GM23248 (cell line): ENCODE results near the gene VASP.

Source experiments
- EZH2 ChIP-seq: fragments of 200-600 bp; sonication (generic); IDR thresholded peaks from 2 replicates; pipeline ENCODE4 v1.6.1; 2018; ENCODE audit warnings: antibody characterized with exemption, mild to moderate bottlenecking; ENCODE audit not compliant: insufficient read depth, poor library complexity, severe bottlenecking
- EZH2phosphoT487 ChIP-seq: fragments of 200-600 bp; sonication (generic); IDR thresholded peaks from 2 replicates; pipeline ENCODE4 v1.6.1; 2018; ENCODE audit warnings: antibody characterized with exemption, moderate library complexity, mild to moderate bottlenecking, low read depth; ENCODE audit not compliant: insufficient read depth

GRCh38 chr19:45554481-45554880 is 47.2 kb downstream of the VASP start:
- TF ChIP-seq EZH2phosphoT487 (no peak), EZH2 (no peak)
